ENCODE results near the gene EID3.
"Not testable (repeated sequence)": the region's sequence is repeated elsewhere in the genome, so short reads cannot be mapped to it uniquely, and the experiment has no call there.

DNA sequence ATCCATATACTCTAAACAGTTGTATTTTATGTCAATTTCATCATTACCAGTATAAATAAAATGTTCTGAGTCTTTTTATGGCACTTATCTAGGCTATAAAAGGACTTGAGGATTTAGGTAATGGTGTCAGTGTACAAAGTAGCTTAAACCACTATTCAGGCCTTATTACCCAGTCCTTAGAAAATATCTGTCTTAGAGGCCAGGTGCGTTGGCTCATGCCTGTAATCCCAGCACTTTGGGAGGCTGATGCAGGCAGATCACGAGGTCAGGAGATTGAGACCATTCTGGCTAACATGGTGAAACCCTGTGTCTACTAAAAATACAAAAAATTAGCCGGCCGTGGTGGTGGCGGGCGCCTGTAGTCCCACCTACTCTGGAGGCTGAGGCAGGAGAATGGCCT, 24.7 kb downstream of the EID3 start:
- not testable (repeated sequence) for TF ChIP-seq FOXM1 (IDR thresholded peaks at IDR 0.05; ENCODE audit: borderline replicate concordance); TARDBP (IDR thresholded peaks at IDR 0.05); FOXA1 (IDR thresholded peaks at IDR 0.05); ZNF384 (IDR thresholded peaks at IDR 0.05); ARNT (IDR thresholded peaks at IDR 0.05); BHLHE40 (IDR thresholded peaks at IDR 0.05; ENCODE audit: borderline replicate concordance); ELF4 (IDR thresholded peaks at IDR 0.05); HDGF (IDR thresholded peaks at IDR 0.05; ENCODE audit: borderline replicate concordance); SP1 (IDR thresholded peaks at IDR 0.05); L3MBTL2 (conservative IDR thresholded peaks at IDR 0.05); FOXK2 (IDR thresholded peaks at IDR 0.05)
- TF ChIP-seq, protein P1, sequence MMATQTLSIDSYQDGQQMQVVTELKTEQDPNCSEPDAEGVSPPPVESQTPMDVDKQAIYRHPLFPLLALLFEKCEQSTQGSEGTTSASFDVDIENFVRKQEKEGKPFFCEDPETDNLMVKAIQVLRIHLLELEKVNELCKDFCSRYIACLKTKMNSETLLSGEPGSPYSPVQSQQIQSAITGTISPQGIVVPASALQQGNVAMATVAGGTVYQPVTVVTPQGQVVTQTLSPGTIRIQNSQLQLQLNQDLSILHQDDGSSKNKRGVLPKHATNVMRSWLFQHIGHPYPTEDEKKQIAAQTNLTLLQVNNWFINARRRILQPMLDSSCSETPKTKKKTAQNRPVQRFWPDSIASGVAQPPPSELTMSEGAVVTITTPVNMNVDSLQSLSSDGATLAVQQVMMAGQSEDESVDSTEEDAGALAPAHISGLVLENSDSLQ (IDR thresholded peaks at IDR 0.05): not testable (repeated sequence)
